ENCODE results near the gene TLR5. TPM values are rescaled to one million over a fixed set of nuclear protein-coding genes. Genes with fewer than 3 reads are reported as not detected.

TLR5 gene
- total RNA-seq, 1 donor = not detected

DNA sequence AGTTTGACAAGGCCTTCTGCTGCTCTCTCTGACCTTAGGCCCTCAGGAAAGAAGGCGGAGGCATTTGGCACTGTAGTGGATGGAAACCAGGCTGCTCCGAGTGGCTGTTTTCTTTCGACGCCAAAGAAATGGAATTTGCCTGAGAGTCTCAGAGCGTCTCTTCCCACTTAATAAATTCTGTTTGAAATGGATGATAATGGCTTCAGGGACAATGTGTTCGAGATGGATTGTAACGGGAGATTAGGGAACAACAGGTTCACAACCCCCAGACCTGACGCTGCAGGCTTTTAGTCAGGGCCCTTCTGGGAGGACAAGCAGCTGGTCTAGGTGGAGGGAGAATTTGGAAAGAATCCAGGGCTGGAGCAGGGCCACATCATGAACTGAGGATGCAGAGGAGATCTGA lies 58.6 kb downstream of the TLR5 start:
- DNase-seq (ENCODE audit: low read depth) = no peak
- TF ChIP-seq, protein P1, sequence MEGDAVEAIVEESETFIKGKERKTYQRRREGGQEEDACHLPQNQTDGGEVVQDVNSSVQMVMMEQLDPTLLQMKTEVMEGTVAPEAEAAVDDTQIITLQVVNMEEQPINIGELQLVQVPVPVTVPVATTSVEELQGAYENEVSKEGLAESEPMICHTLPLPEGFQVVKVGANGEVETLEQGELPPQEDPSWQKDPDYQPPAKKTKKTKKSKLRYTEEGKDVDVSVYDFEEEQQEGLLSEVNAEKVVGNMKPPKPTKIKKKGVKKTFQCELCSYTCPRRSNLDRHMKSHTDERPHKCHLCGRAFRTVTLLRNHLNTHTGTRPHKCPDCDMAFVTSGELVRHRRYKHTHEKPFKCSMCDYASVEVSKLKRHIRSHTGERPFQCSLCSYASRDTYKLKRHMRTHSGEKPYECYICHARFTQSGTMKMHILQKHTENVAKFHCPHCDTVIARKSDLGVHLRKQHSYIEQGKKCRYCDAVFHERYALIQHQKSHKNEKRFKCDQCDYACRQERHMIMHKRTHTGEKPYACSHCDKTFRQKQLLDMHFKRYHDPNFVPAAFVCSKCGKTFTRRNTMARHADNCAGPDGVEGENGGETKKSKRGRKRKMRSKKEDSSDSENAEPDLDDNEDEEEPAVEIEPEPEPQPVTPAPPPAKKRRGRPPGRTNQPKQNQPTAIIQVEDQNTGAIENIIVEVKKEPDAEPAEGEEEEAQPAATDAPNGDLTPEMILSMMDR (IDR thresholded peaks at IDR 0.05; ENCODE audit: insufficient read depth, low read depth, low read length) = no peak
- H3K4me3 ChIP-seq (ENCODE audit: low read depth, low read length) = no peak overlapping the region

DNA sequence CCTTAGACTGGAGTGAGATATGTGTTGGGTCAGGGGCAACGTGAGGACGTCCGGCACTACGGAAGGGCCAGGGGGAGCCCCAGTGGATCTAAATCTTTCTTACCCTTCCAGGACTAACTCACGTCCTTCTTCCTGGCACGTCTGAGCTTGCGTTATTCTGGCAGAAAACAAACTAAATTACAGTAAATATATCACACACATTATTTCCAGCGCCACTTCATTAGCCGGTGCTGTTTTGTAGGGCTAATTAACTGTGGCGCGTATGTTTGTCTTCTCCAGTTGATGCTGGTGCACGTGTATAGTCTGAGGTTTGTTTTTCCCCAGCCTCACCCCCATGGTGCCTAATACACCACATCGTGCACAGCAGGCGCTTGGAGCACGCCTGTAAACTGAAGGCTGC lies 59.2 kb downstream of the TLR5 start:
- TF ChIP-seq, protein P1 (IDR thresholded peaks at IDR 0.05; ENCODE audit: insufficient read depth, low read depth, low read length) = no peak
- no peak for DNase-seq (ENCODE audit: low read depth)
- H3K4me3 ChIP-seq (ENCODE audit: low read depth, low read length) = no peak overlapping the region

GRCh38 chr1:223082914-223083313 lies 60.1 kb downstream of the TLR5 start:
- TF ChIP-seq, protein P1 (IDR thresholded peaks at IDR 0.05; ENCODE audit: insufficient read depth, low read depth, low read length) = no peak
- DNase-seq (ENCODE audit: low read depth) = no peak
- no peak overlapping the region for H3K4me3 ChIP-seq (ENCODE audit: low read depth, low read length)

DNA sequence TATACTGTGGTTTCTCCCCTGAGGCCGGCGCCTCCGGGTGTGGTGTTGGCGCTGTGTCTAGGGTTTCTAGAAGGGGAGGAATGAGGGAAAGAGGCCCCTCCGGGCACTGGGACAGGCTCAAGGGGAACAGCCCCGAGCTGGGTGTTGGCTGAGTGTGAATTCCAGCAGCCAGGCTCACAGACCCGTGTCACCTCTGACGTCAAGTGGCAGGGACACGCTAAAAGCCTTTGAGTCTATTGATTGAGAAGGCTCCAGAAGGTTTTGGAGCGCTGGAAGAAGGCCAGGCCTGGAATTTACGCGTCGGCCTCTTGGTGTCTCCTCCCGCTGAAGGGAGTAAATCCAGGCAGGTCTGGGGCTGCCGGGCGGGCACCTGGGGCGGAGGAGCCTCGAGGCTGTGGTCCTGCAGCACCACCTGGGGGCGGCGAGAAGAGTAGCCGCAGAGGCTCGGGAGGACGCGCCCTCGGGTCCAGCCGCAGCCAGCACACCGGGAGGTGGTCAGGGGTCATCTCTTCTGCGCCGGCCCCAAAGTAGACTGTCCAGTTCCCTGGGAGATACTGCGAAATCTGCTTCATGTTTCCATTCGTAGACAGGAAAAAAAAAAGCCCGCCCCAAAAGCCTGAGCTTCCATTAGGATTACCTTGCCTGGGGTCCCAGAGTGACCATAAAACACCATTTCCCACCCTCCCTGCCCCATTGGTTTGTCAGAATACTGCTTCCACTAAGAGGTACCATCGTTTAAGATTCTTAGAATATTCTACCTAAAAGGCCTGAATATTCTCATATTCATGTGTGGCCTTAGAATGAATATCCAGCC lies 61.7 kb downstream of the TLR5 start:
- TF ChIP-seq, protein P1 (IDR thresholded peaks at IDR 0.05; ENCODE audit: insufficient read depth, low read depth, low read length) = peak; percentile 89
- peak; percentile 80 for DNase-seq (ENCODE audit: low read depth)
- H3K4me3 ChIP-seq (ENCODE audit: low read depth, low read length) = peak overlapping the region; percentile 50

DNA sequence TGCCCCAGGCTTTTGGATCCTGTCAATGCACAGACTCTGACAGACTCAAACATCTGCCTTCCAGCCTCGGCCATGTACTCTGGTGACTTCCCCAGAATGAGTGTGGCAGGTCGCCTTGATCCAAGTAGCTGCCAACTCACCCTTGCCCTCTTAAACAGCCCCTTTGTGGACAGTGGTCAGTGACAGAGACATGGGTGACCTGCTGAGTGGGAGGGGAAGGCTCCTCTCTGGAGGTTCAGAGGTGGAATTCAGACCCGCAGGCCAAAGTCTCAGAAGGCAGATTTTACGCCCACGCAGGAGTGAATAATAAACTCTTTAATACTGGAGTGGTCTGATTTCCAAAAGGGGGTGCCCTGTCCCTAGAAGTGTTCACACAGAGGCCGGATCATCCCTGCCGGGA lies 63.5 kb downstream of the TLR5 start:
- H3K4me3 ChIP-seq (ENCODE audit: low read depth, low read length) = no peak overlapping the region
- TF ChIP-seq, protein P1 (IDR thresholded peaks at IDR 0.05; ENCODE audit: insufficient read depth, low read depth, low read length) = no peak
- DNase-seq (ENCODE audit: low read depth) = no peak

GRCh38 chr1:223077247-223077833 lies 65.7 kb downstream of the TLR5 start:
- no peak for DNase-seq (ENCODE audit: low read depth)
- H3K4me3 ChIP-seq (ENCODE audit: low read depth, low read length) = no peak overlapping the region
- TF ChIP-seq, protein P1 (IDR thresholded peaks at IDR 0.05; ENCODE audit: insufficient read depth, low read depth, low read length) = no peak

Data from fibroblast of villous mesenchyme (primary cell).